Measurements from ENCODE around the gene ANAPC16. TPM values are rescaled to one million over a fixed set of nuclear protein-coding genes. Genes with fewer than 3 reads are reported as not detected.

ANAPC16 gene
- total and polyA plus RNA-seq, 2 experiments from 2014 or later, result 77.5 to 126 TPM

- Histone ChIP-seq H3K4me2 (peak overlapping the region; percentile 96), H3K79me2 (replicated peaks; ENCODE audit: insufficient read depth) (peaks cover 22% of the 10 kb centered on the region), H3K4me3 (peak overlapping the region; percentile 98), H3F3A (replicated peaks; ENCODE audit: low read depth) (peaks cover 25% of the 10 kb centered on the region; the same call in 1 of the 2 replicates), H3K9me2 (ENCODE audit: insufficient read depth) (no peaks in the 10 kb centered on the region), H2AFZ (no peak overlapping the region), H3K27ac (ENCODE audit: low read depth) (0 out of 2 replicates have a peak overlapping the region, but pooled peaks have one; percentile 42), H3K27me3 (ENCODE audit: insufficient read depth) (no peaks in the 10 kb centered on the region), H3K36me3 (ENCODE audit: insufficient read depth) (peaks cover 6% of the 10 kb centered on the region), H3K4me1 (ENCODE audit: insufficient read depth) (peaks cover 34% of the 10 kb centered on the region), H4K20me1 (replicated peaks; ENCODE audit: insufficient read depth) (peaks cover 10% of the 10 kb centered on the region)
- H3K27ac Mint-ChIP-seq, result no peak overlapping the region; the same call in 1 of the 2 replicates
- peaks cover 36% of the 10 kb centered on the region for H3K36me3 Mint-ChIP-seq (ENCODE audit: low read depth)
- H3K4me1 Mint-ChIP-seq, result peaks cover 42% of the 10 kb centered on the region
- TF ChIP-seq EZH2phosphoT487 (IDR thresholded peaks at IDR 0.05; ENCODE audit: unreplicated experiment) (no peak), NANOG (IDR thresholded peaks at IDR 0.05; ENCODE audit: borderline replicate concordance) (no peak), ETS1 (IDR thresholded peaks at IDR 0.05) (no peak), ZNF331 (CRISPR knock-in tag; IDR thresholded peaks at IDR 0.05; ENCODE audit: low read depth) (no peak), STAT1 (IDR thresholded peaks at IDR 0.05; ENCODE audit: unreplicated experiment) (no peak), EZH2 (IDR thresholded peaks at IDR 0.05; ENCODE audit: low read depth, unreplicated experiment) (no peak), CTCF (conservative IDR thresholded peaks at IDR 0.05; ENCODE audit: low read depth in 2 of 2) (no peak), CREB1 (CRISPR knock-in tag; IDR thresholded peaks at IDR 0.05; ENCODE audit: low read depth) (no peak), POLR2AphosphoS5 (IDR thresholded peaks at IDR 0.05; ENCODE audit: low read depth) (no peak; the same call in 1 of the 2 replicates), ZNF114 (CRISPR knock-in tag; IDR thresholded peaks at IDR 0.05) (no peak), ZNF462 (CRISPR knock-in tag; IDR thresholded peaks at IDR 0.05) (no peak), JUNB (IDR thresholded peaks at IDR 0.05; ENCODE audit: unreplicated experiment) (no peak), REST (IDR thresholded peaks at IDR 0.05; ENCODE audit: unreplicated experiment) (no peak)
- no peaks in the 10 kb centered on the region; the same call in 2 of the 3 replicates for H3K9me3 Mint-ChIP-seq
- DNase-seq (ENCODE audit: low spot score), result peak; percentile 15
- peak overlapping the region; percentile 92 for H3K4me3 Mint-ChIP-seq
- ATAC-seq, result no peak
- peaks cover 27% of the 10 kb centered on the region for H3K27me3 Mint-ChIP-seq (ENCODE audit: insufficient read depth, low read depth, poor library complexity)
Measured at GRCh38 chr10:72275351-72276012, 59.7 kb downstream of the ANAPC16 start.

Measured in GM23338 (cell line).